ENCODE measurements around the gene NPAS2.

GRCh38 chr2:100832885-100833284 lies 12.9 kb downstream of the NPAS2 start:
- no peak for TF ChIP-seq CTCF (conservative IDR thresholded peaks at IDR 0.05)
- no peak for TF ChIP-seq ZFX (IDR thresholded peaks at IDR 0.05)

Measured in C4-2B (cell line).